ENCODE results near the gene CCL22. TPM values are rescaled to one million over a fixed set of nuclear protein-coding genes. Genes with fewer than 3 reads are reported as not detected.

Gene CCL22
- total RNA-seq, 1 donor from 2014 or later = not detected

DNA sequence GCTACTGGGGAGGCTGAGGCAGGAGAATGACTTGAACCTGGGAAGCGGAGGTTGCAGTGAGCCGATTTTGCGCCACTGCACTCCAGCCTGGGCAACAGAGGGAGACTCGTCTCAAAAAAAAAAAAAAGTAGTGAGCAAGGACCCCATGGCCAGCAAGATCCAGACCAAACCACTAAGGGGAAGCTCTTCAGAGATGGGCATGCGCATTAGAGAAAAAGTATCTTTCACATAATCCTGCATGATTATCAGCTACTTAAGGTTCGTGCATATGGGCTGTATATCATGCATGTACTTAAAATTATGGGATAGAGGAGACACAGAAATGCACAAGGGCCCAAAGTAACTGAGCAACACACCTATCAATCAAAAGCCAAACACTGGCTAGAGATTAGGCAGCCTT, 10.7 kb upstream of the CCL22 start:
- DNase-seq (ENCODE audit: low read depth in 2 of 2) = no peak

DNA sequence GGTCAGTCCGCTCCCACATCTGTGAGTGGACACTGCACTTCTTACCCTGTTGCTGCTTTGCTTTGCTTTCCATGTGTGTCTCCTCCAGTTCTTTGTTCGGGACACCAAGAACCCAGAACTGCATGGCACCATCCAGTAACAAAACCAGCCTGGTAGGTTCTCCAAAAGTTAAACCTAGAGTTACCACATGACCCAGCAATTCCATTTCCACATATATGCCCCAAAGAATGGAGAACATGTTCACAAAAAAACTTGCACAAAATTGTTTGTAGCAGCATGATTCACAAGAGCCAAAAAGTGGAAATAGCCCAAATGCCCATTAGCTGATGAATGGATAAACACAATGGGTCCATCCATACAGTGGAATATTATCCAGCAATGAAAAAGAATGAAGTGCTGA, 10.3 kb upstream of the CCL22 start:
- DNase-seq (ENCODE audit: low read depth in 2 of 2) = no peak

DNA sequence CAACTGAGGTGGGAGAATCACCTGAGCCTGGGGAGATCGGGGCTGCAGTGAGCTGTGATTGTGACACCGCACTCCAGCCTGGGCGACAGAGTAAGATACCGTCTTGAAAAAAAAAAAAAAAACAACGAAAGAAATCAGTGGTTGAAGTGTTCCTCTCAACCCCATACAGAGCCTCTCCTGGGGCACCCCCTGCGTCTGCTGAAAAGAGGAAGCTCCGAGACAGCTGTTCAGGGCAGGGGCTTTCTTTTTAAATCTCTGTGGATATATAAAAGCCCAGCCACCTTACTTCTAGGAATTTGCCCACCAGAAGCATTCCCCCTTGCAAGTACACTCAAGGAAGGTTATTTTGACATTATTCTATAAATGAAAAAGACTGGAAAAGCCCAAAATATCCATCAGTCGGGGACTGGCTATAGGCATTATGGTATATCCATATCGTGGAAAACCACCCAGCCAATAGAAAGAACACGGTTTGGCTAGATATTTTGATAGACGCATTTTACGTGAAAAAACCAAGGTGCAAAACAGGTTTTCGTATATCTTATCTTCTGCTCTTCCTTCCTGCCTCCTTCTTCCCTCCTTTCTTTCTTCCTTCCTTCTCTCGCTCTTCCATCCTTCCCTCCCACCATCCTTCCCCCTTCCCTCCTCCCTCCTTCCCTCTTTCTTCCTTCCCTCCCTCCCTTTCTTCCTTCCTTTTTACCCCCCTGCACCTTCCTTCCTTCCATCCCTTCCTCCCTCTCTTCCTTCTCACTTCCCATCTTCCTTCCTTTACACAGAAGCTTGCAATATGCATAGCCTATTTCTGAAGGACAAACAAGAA, 9.2 kb upstream of the CCL22 start:
- DNase-seq (ENCODE audit: low read depth in 2 of 2) = no peak

- no peak for DNase-seq (ENCODE audit: low read depth in 2 of 2)
Observed at GRCh38 chr16:57352636-57353047, 5.9 kb upstream of the CCL22 start.

DNA sequence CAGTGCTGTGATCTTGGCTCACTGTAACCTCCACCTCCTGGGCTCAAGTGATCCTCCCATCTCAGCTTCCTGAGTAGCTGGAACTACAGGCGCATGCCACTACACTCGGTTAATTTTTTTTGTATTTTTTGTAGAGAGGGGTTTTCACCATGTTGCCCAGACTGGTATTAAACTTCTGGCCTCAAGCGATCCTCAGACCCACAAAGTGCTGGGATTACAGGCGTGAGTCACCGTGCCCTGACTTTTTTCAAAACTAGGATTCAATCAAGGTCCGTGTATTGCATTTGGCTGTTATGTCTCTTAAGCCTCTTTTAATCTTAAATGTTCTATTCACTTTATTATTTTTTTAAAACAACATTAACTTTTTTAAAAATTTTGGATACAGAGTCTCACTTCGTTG, 4.3 kb upstream of the CCL22 start:
- DNase-seq (ENCODE audit: low read depth in 2 of 2) = no peak

GRCh38 chr16:57355898-57356414, 2.6 kb upstream of the CCL22 start:
- DNase-seq (ENCODE audit: low read depth in 2 of 2) = no peak

DNA sequence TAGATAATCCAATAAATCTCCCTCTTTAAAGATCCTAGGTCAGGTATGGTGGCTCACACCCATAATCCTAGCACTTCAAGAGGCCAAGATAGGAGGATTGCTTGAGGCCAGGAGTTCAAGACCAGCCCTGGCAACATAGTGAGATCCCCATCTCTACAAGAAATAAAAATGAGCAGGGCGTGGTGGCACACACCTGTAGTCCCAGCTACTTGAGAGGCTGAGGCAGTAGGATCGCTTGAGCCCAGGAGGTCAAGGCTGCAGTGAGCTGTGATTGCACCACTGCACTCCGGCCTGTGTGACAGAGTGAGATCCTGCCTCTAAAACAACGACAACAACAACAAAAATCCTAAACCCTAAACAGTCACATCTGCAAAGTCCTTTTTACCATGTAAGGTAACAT, 2.0 kb upstream of the CCL22 start:
- no peak for DNase-seq (ENCODE audit: low read depth in 2 of 2)

GRCh38 chr16:57357330-57358085, 1.1 kb upstream of the CCL22 start:
- DNase-seq (ENCODE audit: low read depth in 2 of 2) = no peak

- no peak for DNase-seq (ENCODE audit: low read depth in 2 of 2)
Observed at GRCh38 chr16:57358086-57358420, 530 bp upstream of the CCL22 start.

DNA sequence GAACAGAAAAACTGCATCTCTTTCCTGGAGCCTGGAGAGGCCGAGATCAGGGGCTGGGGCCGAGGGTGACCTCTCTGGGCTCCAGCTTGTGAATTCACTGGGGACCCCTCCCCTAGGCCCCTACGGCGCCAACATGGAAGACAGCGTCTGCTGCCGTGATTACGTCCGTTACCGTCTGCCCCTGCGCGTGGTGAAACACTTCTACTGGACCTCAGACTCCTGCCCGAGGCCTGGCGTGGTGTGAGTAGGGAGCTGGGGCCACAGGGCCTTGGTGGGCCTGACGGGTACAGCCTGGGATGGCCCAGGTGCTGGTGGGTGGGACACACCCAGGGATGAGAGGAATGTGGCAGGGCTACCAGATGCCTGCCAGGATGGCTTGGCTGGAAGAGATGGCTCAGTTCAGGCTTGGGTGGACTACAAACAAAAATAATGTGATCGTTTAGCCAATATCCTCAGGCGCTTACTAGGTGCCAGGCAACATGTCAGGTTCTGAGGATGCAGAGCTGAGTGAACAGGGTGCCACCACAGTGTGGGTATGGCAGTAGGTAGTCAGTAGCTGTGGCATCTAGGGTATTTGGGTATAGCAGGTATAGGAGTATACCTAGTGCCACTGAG, 1.8 kb downstream of the CCL22 start:
- DNase-seq (ENCODE audit: low read depth in 2 of 2) = no peak

DNA sequence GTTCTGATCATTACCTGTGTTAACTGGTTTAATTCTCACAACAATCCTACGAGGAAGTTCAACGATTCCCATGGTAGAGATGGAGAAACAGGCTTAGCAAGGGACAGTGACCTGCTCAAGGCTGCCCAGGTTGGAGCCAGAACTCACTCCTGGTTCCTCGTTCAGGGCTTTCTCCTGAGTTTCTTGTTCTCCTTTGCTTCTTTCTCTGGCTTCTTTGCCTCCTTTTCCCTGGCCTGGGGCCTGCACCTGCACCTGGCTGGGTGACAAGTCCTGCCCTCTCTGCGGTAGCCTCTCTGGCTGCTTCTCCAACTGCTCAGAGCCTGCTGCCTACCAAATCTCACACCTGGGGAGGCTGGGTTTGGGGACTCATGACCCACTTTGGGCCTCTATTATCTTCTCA, 2.8 kb downstream of the CCL22 start:
- DNase-seq (ENCODE audit: low read depth in 2 of 2) = no peak

- no peak for DNase-seq (ENCODE audit: low read depth in 2 of 2)
Observed at GRCh38 chr16:57364143-57364542, 5.6 kb downstream of the CCL22 start.

DNA sequence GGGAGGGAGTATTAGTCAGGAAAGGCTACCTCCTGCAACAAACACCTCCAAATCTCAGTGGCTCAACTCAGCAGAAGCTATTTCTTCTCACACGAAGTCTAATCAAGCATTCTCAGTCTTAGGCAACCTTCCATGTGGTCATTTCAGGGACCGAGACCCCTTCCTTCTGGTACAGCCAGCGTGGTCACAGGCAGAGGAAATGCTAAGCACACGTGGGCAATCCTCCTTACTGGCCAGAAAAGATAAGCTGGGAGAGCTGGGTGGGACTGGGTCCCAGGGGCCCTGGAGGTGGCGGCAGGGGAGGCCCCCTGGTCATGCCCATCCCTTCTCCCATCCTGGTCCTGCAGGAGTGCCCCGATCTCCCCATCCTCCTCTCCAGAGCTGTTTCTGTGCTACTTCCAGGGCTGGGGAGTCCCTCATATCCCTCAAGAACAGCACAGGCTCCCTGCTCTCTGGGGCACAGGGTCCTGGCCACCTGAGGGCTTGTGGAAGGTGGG, 8.0 kb downstream of the CCL22 start:
- DNase-seq (ENCODE audit: low read depth in 2 of 2) = peak in 1 of 2 donors; percentile 40

- DNase-seq (ENCODE audit: low read depth in 2 of 2) = peak in 1 of 2 donors; percentile 87
Observed at GRCh38 chr16:57367116-57367752, 8.7 kb downstream of the CCL22 start.

- DNase-seq (ENCODE audit: low read depth in 2 of 2) = peak in 1 of 2 donors; percentile 57
Observed at GRCh38 chr16:57371494-57372371, 13.2 kb downstream of the CCL22 start.

- DNase-seq (ENCODE audit: low read depth in 2 of 2) = peak in 1 of 2 donors; percentile 37
Observed at GRCh38 chr16:57372372-57373116, 14.0 kb downstream of the CCL22 start, which contains the start of gene CX3CL1. Gene CX3CL1, plus strand, starts transcription at chr16:57372490. Its CDS starts 79 bp downstream, at chr16:57372569.

DNA sequence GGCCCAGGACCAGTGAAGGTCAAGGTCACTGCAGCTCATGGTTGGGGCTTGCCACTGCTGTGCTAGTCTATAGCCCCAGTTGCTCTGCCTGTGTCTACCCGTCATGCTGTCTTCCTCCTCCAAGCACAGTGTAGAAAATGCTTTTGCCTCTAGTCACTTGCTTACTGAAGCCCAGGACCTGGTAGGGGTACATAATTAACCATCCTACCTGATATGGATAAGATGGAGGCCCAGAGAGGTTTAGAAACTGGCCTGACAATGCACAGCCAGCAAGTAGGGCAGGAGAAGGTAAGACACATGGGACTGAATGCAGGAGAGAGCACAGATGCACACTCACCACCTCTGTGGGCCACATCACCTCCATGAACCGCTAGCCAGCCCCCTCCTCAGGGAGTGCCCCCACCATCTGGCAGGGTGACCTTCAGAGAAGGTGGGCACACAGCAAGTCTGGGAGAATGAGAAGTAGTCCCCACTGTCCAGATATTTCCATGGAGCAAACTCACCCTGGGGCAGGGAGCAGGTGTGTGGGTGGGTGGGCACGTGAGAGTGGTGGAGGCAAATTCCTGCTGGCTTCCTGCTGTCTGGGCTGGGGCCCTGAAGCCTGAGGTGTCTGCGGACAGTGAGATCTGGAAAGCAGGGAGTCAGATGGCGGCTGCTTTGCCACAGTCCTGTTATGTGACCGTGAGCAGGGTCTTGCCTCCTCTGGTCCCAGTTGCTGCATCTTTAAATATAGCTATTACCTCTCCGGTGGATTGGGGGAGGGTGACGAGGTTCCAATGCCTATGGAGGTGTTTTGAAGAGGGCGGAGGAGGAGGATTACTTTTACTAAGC, 14.7 kb downstream of the CCL22 start:
- no peak for DNase-seq (ENCODE audit: low read depth in 2 of 2)

- DNase-seq (ENCODE audit: low read depth in 2 of 2) = no peak
Observed at GRCh38 chr16:57374067-57374534, 15.5 kb downstream of the CCL22 start.
